Ramos (cell line): ENCODE data around the gene ADK.

Experiments
- in situ Hi-C: fragments of 300-500 bp; cut with MboI; formaldehyde crosslinking; loops from one replicate; pipeline ENCODE4 v1.14.3; 2022; ENCODE audit warnings: low sequenced_read_pairs; ENCODE audit not compliant: unreplicated experiment

The ADK gene

DNA sequence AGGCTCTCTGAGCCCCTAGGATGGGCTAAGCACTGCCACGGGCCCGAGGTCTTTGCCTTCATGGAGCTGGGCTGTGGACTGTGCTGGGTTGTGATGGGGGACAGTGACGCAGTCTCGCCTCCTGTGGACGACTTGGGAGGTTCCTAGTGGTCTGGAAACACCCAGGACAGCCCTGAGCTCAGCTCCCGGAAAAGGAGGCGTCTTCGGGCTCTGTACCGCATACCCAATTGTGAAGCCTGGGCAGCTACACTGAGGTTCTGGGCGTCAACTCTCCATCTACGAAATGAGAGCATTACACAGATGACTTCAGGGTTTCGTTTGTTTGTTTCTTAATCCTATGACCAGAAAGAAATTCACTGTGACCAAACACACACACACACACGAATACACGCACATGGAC is 595.8 kb downstream of the ADK start:
- in situ Hi-C loops, result no loop called here

DNA sequence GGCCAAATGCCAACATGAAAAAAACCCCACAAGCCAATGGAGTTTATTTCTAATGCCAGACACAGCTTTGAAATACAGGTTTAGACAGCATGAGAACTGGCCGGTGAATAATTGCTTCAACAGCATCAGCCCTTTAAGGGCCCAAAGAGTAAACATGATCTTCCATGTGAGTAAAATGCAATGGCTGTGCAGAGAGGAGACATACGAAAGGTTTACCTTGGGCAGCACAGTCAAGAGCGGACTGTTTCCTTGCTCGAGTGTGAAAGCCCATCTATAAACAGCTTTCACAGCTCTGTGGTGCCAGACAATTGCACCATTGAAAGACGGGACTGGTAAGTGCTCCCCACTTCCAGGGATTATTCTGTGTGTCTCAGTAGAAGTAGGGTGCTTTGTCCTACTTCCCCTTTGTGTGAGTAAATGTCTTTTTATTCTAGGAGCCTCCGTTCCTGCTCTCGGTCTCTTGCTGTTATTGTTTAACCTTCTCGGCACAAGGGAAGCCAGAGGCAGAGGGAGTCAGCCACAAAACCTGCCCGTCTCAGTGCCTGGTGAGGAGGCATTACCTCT is 597.5 kb downstream of the ADK start:
- in situ Hi-C loops, result no loop called here

DNA sequence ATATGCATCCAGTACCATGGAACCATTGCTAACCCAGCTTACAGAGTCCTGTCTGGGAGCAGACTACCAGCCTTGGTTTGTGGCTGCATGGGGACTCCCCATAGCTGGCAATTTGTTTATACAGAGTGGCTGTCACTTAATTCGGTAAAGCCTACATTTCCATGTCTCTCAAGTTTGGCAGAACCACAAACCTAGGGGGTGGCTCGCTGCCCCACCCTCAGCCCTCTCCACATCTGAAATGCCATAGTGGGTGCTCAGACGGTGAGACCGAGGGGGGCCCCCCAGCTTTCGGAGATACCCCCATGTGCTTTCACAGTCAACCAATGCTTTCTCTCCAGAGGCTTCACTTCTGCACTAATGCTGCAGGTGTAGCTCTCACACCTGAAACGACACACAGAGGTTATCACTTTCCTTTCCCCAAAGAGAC is 599.8 kb downstream of the ADK start:
- in situ Hi-C loops, result no loop called here

GRCh38 chr10:74752371-74753040 is 601.5 kb downstream of the ADK start:
- in situ Hi-C loops, result no loop called here

- in situ Hi-C loops, result no loop called here
These were observed 602.6 kb downstream of the ADK start for GRCh38 chr10:74753442-74754211.

DNA sequence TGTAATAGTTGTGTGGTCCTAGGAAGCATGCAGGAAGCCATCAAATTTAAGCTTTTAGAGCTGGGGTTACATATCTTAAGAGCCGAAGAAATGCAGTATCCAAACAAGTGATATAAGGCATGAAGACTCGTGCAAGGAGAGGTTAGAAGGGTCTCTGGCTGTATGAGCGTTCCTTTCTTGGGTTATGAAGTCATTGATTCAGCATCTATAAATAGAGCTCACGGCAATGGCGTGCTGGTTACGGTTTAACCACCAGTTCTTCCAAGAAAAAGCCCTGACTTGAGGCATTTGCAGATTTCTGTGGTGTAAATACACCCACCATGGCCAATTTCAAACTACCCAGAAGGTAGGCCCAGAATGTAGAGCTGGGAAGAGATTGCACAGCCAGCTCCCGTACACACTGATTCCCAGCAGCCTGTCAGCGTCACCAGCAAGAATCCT is 603.4 kb downstream of the ADK start:
- in situ Hi-C loops, result no loop called here

- in situ Hi-C loops, result no loop called here
These were observed 604.3 kb downstream of the ADK start for GRCh38 chr10:74755273-74755672.
